NCI-H2107 treated with DMSO at 0.1 percent for 48 hours (cell line): ENCODE results near the gene ITCH.
"Not testable (repeated sequence)": the region's sequence is repeated elsewhere in the genome, so short reads cannot be mapped to it uniquely, and the experiment has no call there.

Experiments used
- DNase-seq: peaks from one replicate; lab custom pipeline; 2025; ENCODE audit not compliant: unreplicated experiment; lab: John Stamatoyannopoulos, UW

Gene ITCH

GRCh38 chr20:34412453-34412852 lies 49.4 kb downstream of the ITCH start:
- no peak for DNase-seq

- DNase-seq: not testable (repeated sequence)
Observed at GRCh38 chr20:34414525-34414924, 51.5 kb downstream of the ITCH start.

- no peak for DNase-seq
Observed at GRCh38 chr20:34415079-34415478, 52.0 kb downstream of the ITCH start.

- DNase-seq: no peak
Observed at GRCh38 chr20:34420146-34420545, 57.1 kb downstream of the ITCH start.

GRCh38 chr20:34420975-34421374 lies 57.9 kb downstream of the ITCH start:
- no peak for DNase-seq

- no peak for DNase-seq
Observed at GRCh38 chr20:34421766-34422466, 58.8 kb downstream of the ITCH start.

GRCh38 chr20:34425032-34425690 lies 62.1 kb downstream of the ITCH start:
- DNase-seq: not testable (repeated sequence)

GRCh38 chr20:34426026-34426425 lies 63.0 kb downstream of the ITCH start:
- no peak for DNase-seq

GRCh38 chr20:34427331-34427730 lies 64.3 kb downstream of the ITCH start:
- DNase-seq: no peak

GRCh38 chr20:34427784-34428183 lies 64.7 kb downstream of the ITCH start:
- DNase-seq: no peak

- DNase-seq: no peak
Observed at GRCh38 chr20:34431168-34431567, 68.1 kb downstream of the ITCH start.

GRCh38 chr20:34432663-34433062 lies 69.6 kb downstream of the ITCH start:
- not testable (repeated sequence) for DNase-seq

GRCh38 chr20:34433391-34433790 lies 70.3 kb downstream of the ITCH start:
- no peak for DNase-seq

- no peak for DNase-seq
Observed at GRCh38 chr20:34435589-34435988, 72.5 kb downstream of the ITCH start.

- DNase-seq: no peak
Observed at GRCh38 chr20:34437330-34437986, 74.4 kb downstream of the ITCH start.

- no peak for DNase-seq
Observed at GRCh38 chr20:34439168-34439567, 76.1 kb downstream of the ITCH start.

- DNase-seq: not testable (repeated sequence)
Observed at GRCh38 chr20:34441423-34441822, 78.3 kb downstream of the ITCH start.

GRCh38 chr20:34443546-34443945 lies 80.5 kb downstream of the ITCH start:
- no peak for DNase-seq

- no peak for DNase-seq
Observed at GRCh38 chr20:34445177-34446065, 82.3 kb downstream of the ITCH start.

- no peak for DNase-seq
Observed at GRCh38 chr20:34448517-34448916, 85.4 kb downstream of the ITCH start.
